Activated naive CD4-positive, alpha-beta T cell treated with anti-CD3 and anti-CD28 coated beads, Interleukin-2, amount 50 U/mL, for 72 hours (primary cell): ENCODE results near the gene DDX60. TPM values are rescaled to one million over a fixed set of nuclear protein-coding genes. Genes with fewer than 3 reads are reported as not detected.
"Not testable (repeated sequence)": the region's sequence is repeated elsewhere in the genome, so short reads cannot be mapped to it uniquely, and the experiment has no call there.

Experiments used
- ATAC-seq, 2 donors: fragments of 150-1000 bp; cut with Tn5 transposase; 2 replicates each; pipeline ENCODE4 v1.10.0; 2021; ENCODE audit warnings: mild to moderate bottlenecking in 2 of 2, moderate library complexity in 2 of 2
- DNase-seq, 2 donors: peaks; one replicate each; pipeline ENCODE4 v3.0.0; 2021 to 2022; ENCODE audit warnings: low spot score in 2 of 2
- H3K27ac Mint-ChIP-seq, 2 donors: one replicate each; pipeline ENCODE4 v1.8.0; 2022; ENCODE audit warnings: mild to moderate bottlenecking in 2 of 2, mixed read lengths in 2 of 2
- H3K36me3 Mint-ChIP-seq, 2 donors: one replicate each; pipeline ENCODE4 v1.8.0; 2022; ENCODE audit warnings: mixed read lengths in 2 of 2
- H3K9me3 Mint-ChIP-seq, 2 donors: one replicate each; pipeline ENCODE4 v1.8.0; 2022; ENCODE audit warnings: mixed read lengths in 2 of 2
- total RNA-seq, 2 donors: library from RNA; stranded (reverse); gene quantifications; one replicate each; pipeline ENCODE4 v1.2.3, GENCODE V29; 2022

The DDX60 gene
- total RNA-seq, 2 donors from 2014 or later: 6.4 to 25.6 TPM

DNA sequence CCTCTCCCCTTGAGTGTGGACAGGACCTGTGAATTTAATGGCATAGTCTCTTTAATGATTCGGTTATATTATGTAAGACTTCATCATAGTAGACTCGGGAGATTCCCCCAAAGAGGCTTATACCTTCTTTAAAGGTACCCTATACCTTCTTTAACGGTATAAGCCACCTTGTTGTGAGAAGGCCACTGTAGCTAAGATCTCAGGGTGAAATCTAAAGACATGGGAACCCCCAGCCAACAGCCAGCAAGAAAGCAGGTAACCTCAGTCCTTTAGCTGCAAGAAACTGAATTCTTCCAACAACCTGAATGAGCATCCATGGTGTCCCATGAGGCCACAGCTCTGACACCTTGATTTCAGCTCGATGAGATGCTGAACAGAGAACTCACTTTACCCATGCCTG, 931 bp downstream of the DDX60 start:
- H3K9me3 Mint-ChIP-seq: peaks cover 0 to 9% of the 10 kb centered on the region in 2 donors
- no peaks in the 10 kb centered on the region for H3K36me3 Mint-ChIP-seq
- no peak for DNase-seq
- ATAC-seq: no peak
- peak overlapping the region; percentile 94 for H3K27ac Mint-ChIP-seq

GRCh38 chr4:168309781-168310180, 8.8 kb downstream of the DDX60 start:
- peaks cover 8 to 23% of the 10 kb centered on the region in 2 donors for H3K36me3 Mint-ChIP-seq
- peaks cover 0 to 11% of the 10 kb centered on the region in 2 donors for H3K9me3 Mint-ChIP-seq
- no peak overlapping the region for H3K27ac Mint-ChIP-seq
- no peak for DNase-seq
- ATAC-seq: no peak

DNA sequence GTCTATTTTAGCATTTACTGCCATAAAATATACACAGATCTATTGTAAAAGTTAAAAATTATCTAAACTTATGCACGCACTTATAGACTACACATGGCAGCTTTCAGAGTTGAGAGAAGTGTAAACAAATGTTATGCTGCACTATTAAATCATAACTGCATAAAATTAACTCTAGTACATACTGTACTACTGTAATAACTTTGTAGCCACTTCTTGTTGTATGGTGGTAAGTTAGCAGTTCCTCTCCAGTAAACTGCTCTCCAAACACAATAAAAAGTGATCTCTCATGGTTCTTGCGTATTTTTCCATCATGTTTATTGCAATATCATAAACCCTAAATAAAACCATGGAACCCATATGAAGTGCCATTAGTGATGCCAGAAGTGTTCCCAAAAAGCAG, 9.6 kb downstream of the DDX60 start:
- ATAC-seq (no peak), DNase-seq (no peak)
- peaks cover 8 to 23% of the 10 kb centered on the region in 2 donors for H3K36me3 Mint-ChIP-seq
- peaks cover 0 to 11% of the 10 kb centered on the region in 2 donors for H3K9me3 Mint-ChIP-seq
- no peak overlapping the region for H3K27ac Mint-ChIP-seq

DNA sequence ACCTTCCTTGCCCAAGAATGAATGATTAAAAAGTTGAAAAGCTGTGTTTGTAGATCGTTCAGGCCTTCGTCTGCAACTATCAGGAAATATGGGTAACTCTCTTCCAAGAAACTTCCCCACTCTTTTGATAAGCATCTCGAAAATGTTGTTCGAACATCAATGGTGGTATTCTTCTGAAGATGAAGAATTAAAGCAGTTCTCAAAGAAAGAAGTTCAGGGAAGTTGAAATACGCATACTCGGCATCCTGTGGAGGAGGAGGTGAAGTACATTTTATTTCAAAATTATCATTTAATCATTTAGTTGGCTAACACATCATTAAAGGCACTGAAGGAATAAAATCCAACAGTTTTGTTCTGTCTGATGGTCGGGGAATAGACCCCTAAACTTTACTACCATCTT, 12.1 kb downstream of the DDX60 start:
- peaks cover 8 to 23% of the 10 kb centered on the region in 2 donors for H3K36me3 Mint-ChIP-seq
- no peak overlapping the region for H3K27ac Mint-ChIP-seq
- DNase-seq (no peak), ATAC-seq (no peak)
- peaks cover 0 to under 1% of the 10 kb centered on the region in 2 donors for H3K9me3 Mint-ChIP-seq

DNA sequence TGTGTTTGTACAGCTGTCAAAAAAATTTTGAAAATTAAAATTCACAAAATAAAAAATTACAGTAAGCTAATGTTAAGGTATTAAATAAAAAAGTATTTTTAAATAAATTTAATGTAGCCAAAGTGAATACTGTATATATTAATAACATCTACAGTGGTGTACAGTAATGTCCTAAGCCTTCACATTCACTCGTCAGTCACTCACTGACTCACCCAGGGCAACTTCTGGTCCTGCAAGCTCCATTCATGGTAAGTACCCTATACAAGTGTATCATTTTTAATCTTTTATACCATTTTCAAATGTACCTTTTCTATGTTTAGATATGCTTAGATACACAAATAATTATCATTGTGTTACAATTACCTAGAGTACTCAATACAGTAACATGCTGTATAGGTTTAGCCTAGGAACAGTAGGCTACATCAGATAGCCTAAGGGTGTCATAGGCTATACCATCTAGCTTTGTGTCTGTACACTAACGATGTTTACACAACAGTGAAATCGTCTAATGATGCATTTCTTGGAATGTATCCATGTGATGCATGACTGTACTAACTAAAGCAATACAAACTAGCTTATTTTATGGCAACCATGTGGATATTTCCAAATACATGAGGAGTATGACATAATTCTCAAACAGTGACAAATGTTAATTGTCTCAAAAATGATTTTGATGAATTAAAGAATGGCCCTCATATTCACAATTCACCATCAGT, 13.7 kb downstream of the DDX60 start:
- Mint-ChIP-seq H3K27ac (no peak overlapping the region), H3K9me3 (no peaks in the 10 kb centered on the region), H3K36me3 (peaks cover 2 to 17% of the 10 kb centered on the region in 2 donors)
- ATAC-seq (no peak), DNase-seq (no peak)

DNA sequence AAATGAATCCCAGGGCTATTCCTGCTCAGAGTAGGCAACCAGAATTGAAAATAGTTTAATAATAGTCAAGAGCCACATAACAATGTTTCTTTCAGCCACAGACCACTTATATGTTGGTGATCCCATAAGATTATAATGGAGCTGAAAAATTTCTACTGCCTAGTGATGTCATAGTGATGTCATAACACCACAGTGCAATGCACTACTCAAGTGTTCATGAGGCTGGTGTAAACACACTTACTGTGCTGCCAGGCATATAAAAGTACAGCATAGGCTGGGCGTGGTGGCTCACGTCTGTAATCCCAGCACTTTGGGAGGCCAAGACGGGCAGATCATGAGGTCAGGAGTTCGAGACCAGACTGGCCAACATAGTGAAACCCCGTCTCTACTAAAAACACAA, 15.1 kb downstream of the DDX60 start:
- not testable (repeated sequence) for ATAC-seq, DNase-seq, H3K36me3 Mint-ChIP-seq, H3K9me3 Mint-ChIP-seq, H3K27ac Mint-ChIP-seq

GRCh38 chr4:168293386-168293975, 25.1 kb downstream of the DDX60 start:
- ATAC-seq (no peak), DNase-seq (no peak)
- Mint-ChIP-seq H3K36me3 (peaks cover 7 to 11% of the 10 kb centered on the region in 2 donors), H3K9me3 (no peaks in the 10 kb centered on the region), H3K27ac (no peak overlapping the region)

DNA sequence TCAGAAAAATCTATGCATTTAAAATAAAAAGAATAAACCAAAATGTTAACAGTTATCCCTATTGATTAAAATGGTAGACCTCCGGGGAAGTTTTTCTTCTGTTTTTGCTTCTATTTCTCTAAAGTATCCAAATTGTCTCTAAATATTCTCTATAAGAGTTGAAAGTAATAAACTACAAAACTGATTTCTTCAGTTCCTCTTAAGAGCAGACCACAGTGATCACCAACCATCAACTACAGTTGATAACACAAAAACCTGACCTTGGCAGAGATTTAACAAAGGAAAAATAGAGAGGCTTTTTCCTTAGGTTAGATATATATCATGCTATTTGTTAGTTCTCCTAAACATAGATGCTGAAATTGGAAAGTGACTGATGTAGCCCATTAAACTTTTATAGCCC, 27.3 kb downstream of the DDX60 start:
- H3K36me3 Mint-ChIP-seq: peaks cover 7 to 11% of the 10 kb centered on the region in 2 donors
- H3K9me3 Mint-ChIP-seq: no peaks in the 10 kb centered on the region
- ATAC-seq: no peak
- no peak overlapping the region for H3K27ac Mint-ChIP-seq
- no peak for DNase-seq

DNA sequence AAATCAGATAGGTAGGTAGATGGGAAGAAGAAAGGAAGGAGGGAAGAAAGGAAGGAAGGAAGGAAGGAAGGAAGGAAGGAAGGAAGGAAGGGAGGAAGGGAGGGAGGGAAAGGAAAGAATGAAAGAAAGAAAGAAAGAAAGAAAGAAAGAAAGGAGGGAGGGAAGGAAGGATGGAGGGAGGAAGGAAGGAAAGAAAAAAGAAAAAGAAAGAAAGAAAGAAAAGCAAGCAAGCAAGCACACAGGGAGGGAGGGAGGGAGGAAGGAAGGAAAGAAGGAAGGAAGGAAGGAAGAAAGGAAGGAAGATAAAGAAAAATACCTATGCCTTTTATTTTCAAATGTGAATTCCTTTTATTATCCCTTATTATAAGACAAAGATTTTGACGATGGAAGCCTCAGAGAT, 32.7 kb downstream of the DDX60 start:
- H3K27ac Mint-ChIP-seq, ATAC-seq, DNase-seq, H3K9me3 Mint-ChIP-seq: not testable (repeated sequence)
- peaks cover 6 to 13% of the 10 kb centered on the region in 2 donors for H3K36me3 Mint-ChIP-seq

- H3K9me3 Mint-ChIP-seq: no peaks in the 10 kb centered on the region
- no peak overlapping the region for H3K27ac Mint-ChIP-seq
- no peak for ATAC-seq
- DNase-seq: no peak
- H3K36me3 Mint-ChIP-seq: peaks cover 5 to 26% of the 10 kb centered on the region in 2 donors
Observed at GRCh38 chr4:168279556-168279955, 39.0 kb downstream of the DDX60 start.

GRCh38 chr4:168275836-168276235, 42.7 kb downstream of the DDX60 start:
- ATAC-seq (no peak), DNase-seq (no peak)
- no peak overlapping the region for H3K27ac Mint-ChIP-seq
- H3K36me3 Mint-ChIP-seq: peaks cover 13 to 35% of the 10 kb centered on the region in 2 donors
- H3K9me3 Mint-ChIP-seq: no peaks in the 10 kb centered on the region

- no peak for DNase-seq
- Mint-ChIP-seq H3K27ac (no peak overlapping the region), H3K9me3 (no peaks in the 10 kb centered on the region), H3K36me3 (peaks cover 16 to 32% of the 10 kb centered on the region in 2 donors)
- no peak for ATAC-seq
Observed at GRCh38 chr4:168274871-168275270, 43.7 kb downstream of the DDX60 start.

DNA sequence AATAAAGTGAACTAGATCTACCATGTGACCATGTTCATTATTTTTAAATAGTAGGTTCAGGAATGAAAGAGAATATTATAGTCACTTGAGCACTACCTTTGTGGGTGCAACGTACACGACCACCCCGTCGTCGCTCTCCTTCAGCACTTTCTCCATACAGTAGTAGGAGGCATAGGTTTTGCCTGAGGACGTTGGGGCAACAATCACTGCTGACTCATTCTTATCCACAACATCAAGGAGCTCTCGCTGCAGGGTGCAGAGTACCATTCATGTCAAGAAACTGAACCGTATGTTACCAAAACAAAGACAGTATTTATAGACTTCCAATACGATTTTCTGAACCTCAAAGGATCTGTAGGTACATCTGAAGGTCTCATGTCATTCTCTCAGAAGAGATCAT, 44.7 kb downstream of the DDX60 start:
- peaks cover 20 to 31% of the 10 kb centered on the region in 2 donors for H3K36me3 Mint-ChIP-seq
- H3K27ac Mint-ChIP-seq: no peak overlapping the region
- DNase-seq (no peak), ATAC-seq (peak in 1 of 2 donors; percentile 86)
- no peaks in the 10 kb centered on the region for H3K9me3 Mint-ChIP-seq

DNA sequence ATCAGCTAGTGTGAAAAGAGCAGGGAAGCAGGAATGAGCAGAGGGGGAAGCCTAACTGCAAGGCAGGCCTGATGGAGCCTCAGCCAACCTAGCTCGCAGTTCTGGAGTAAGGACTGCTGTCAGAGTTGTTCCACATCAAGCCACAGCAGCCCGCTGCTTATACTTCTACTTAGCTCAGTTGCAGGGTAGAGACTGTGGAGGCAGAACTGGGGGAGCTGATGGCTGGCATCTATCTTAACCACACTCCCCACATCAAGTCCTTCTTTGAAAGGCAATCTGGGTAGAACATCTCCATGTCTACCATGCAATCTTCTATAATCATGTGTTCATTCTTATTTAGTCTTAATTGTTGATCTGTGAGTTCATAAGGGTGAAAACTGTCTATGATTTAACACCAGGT, 46.1 kb downstream of the DDX60 start:
- no peaks in the 10 kb centered on the region for H3K9me3 Mint-ChIP-seq
- H3K36me3 Mint-ChIP-seq: peaks cover 14 to 25% of the 10 kb centered on the region in 2 donors
- DNase-seq: no peak
- peak overlapping the region in 1 of 2 donors; percentile 79 for H3K27ac Mint-ChIP-seq
- ATAC-seq: no peak

DNA sequence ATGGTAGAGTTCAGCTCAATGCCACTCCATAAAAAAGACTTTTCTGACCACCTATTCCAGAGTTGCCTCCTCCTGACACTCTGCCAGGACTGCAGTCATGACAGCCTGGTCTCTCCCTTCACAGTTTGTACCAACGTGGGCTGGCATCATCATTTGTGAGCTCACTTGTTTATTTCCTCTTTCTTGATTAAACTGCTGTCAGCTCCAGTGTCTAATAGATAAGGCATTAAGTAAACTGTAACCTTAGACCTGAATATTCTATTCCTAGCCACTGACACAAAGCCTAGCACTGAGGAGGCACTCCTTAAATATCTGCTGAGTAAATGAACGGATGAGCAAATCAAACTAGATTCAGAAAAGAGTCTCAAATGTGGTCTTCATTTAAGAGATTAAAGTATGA, 48.7 kb downstream of the DDX60 start:
- no peaks in the 10 kb centered on the region for H3K9me3 Mint-ChIP-seq
- H3K27ac Mint-ChIP-seq: peak overlapping the region in 1 of 2 donors; percentile 86
- H3K36me3 Mint-ChIP-seq: peaks cover 14 to 30% of the 10 kb centered on the region in 2 donors
- ATAC-seq (no peak), DNase-seq (no peak)

- no peak for DNase-seq
- no peaks in the 10 kb centered on the region for H3K9me3 Mint-ChIP-seq
- no peak overlapping the region for H3K27ac Mint-ChIP-seq
- no peak for ATAC-seq
- H3K36me3 Mint-ChIP-seq: peaks cover 6 to 19% of the 10 kb centered on the region in 2 donors
Observed at GRCh38 chr4:168265327-168265726, 53.2 kb downstream of the DDX60 start.

DNA sequence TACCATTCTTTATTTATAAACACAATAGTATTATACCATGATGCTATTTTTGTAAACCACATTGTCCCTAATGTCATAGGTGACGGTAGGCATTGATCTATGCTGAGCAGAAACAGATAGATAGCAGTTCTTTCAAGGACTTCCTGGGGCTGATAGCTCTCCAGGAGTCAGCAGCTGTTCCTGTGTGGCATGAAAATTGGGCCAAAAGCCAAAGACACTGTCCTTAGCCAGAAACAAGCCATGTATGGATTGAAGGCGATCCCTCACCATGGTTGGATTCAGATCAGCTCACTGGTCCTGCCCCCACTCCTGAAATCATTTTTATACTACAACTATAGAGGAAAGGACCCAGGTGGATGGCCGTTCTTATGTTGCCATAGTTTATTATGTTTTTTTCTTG, 53.6 kb downstream of the DDX60 start:
- Mint-ChIP-seq H3K9me3 (no peaks in the 10 kb centered on the region), H3K27ac (no peak overlapping the region), H3K36me3 (peaks cover 4 to 18% of the 10 kb centered on the region in 2 donors)
- ATAC-seq (no peak), DNase-seq (no peak)

GRCh38 chr4:168263039-168263438, 55.5 kb downstream of the DDX60 start:
- Mint-ChIP-seq H3K9me3 (no peaks in the 10 kb centered on the region), H3K27ac (no peak overlapping the region), H3K36me3 (peaks cover 0 to 13% of the 10 kb centered on the region in 2 donors)
- no peak for DNase-seq
- no peak for ATAC-seq
